Neural crest cell (in vitro differentiated cells): ENCODE data around the gene LIG1. TPM values are rescaled to one million over a fixed set of nuclear protein-coding genes. Genes with fewer than 3 reads are reported as not detected.

Source experiments
- DNase-seq: peaks from one replicate; pipeline ENCODE4 v3.0.0; 2021; ENCODE audit warnings: low read depth, mixed read lengths, low spot score
- H3K27ac Mint-ChIP-seq: one replicate; pipeline ENCODE4 v1.8.0; 2021; ENCODE audit warnings: mild to moderate bottlenecking, mixed read lengths; ENCODE audit not compliant: unreplicated experiment
- H3K27me3 Mint-ChIP-seq: 2 replicates; pipeline ENCODE4 v1.8.0; 2021; ENCODE audit warnings: low read depth, mild to moderate bottlenecking, mixed read lengths
- H3K36me3 Mint-ChIP-seq: 2 replicates; pipeline ENCODE4 v1.8.0; 2021; ENCODE audit warnings: low read depth, mild to moderate bottlenecking, mixed read lengths
- H3K4me1 Mint-ChIP-seq: 2 replicates; pipeline ENCODE4 v1.8.0; 2021; ENCODE audit warnings: mixed read lengths
- H3K4me3 Mint-ChIP-seq: one replicate; pipeline ENCODE4 v1.8.0; 2021; ENCODE audit warnings: mild to moderate bottlenecking, mixed read lengths
- H3K9me3 Mint-ChIP-seq: 2 replicates; pipeline ENCODE4 v1.8.0; 2021; ENCODE audit warnings: mixed read lengths
- CTCF ChIP-seq: fragments of 200-600 bp; sonication (generic); conservative IDR thresholded peaks from 2 replicates; pipeline ENCODE4 v1.5.0; 2021; ENCODE audit warnings: antibody characterized with exemption, mild to moderate bottlenecking
- long read RNA-seq: library from polyadenylated mRNA; unstranded; transcript quantifications from one replicate; pipeline ENCODE4 v2.0.0, GENCODE V29; 2020
- total RNA-seq: library from RNA; stranded (reverse); gene quantifications from 2 replicates; pipeline ENCODE4 v1.2.1, GENCODE V29; 2021

LIG1 gene
- 144 and 156 TPM in 2 replicates for total RNA-seq
- long read RNA-seq, transcript LIG1-201 (28 exons, 3,384 nt) = major isoform, 56 of 114 reads
- long read RNA-seq, partial matches to known transcripts = 15 of 114 reads
- long read RNA-seq, other reads (novel, unspliced or antisense) = 38 of 114 reads

GRCh38 chr19:48169939-48170803 is at the start of gene LIG1, which contains the start of gene ZSWIM9:
TSS of gene LIG1 (minus strand) at chr19:48170344. CDS start at chr19:48165566, 4,778 bp downstream.
TSS of gene ZSWIM9 (plus strand) at chr19:48170680. CDS start at chr19:48171803, 1,123 bp downstream.
- no peaks in the 10 kb centered on the region for H3K27me3 Mint-ChIP-seq
- H3K4me3 Mint-ChIP-seq = peak within 1 kb of the TSS; percentile 94
- H3K27ac Mint-ChIP-seq = peak within 1 kb of the TSS; percentile 100
- no peaks in the 10 kb centered on the region for H3K9me3 Mint-ChIP-seq
- TF ChIP-seq CTCF = no peak
- H3K4me1 Mint-ChIP-seq = peaks cover 22% of the 10 kb centered on the region
- DNase-seq = peak; percentile 87
- H3K36me3 Mint-ChIP-seq = peaks cover 17% of the 10 kb centered on the region

GRCh38 chr19:48218997-48219396 is 48.9 kb upstream of the LIG1 start:
- Mint-ChIP-seq H3K4me1 (peaks cover 14% of the 10 kb centered on the region), H3K27ac (peak overlapping the region; percentile 78), H3K27me3 (no peaks in the 10 kb centered on the region), H3K36me3 (peaks cover 19% of the 10 kb centered on the region), H3K9me3 (no peaks in the 10 kb centered on the region), H3K4me3 (no peak overlapping the region)
- TF ChIP-seq CTCF = no peak
- DNase-seq = no peak

- Mint-ChIP-seq H3K4me3 (no peak overlapping the region), H3K4me1 (peaks cover 14% of the 10 kb centered on the region), H3K27me3 (no peaks in the 10 kb centered on the region), H3K9me3 (no peaks in the 10 kb centered on the region), H3K36me3 (peaks cover 23% of the 10 kb centered on the region), H3K27ac (no peak overlapping the region)
- no peak for DNase-seq
- TF ChIP-seq CTCF = peak; percentile 30
Measured at GRCh38 chr19:48216933-48217332, 46.8 kb upstream of the LIG1 start.

GRCh38 chr19:48213959-48214358 is 43.8 kb upstream of the LIG1 start:
- H3K36me3 Mint-ChIP-seq = peaks cover 29% of the 10 kb centered on the region
- H3K27me3 Mint-ChIP-seq = no peaks in the 10 kb centered on the region
- H3K27ac Mint-ChIP-seq = no peak overlapping the region
- H3K4me3 Mint-ChIP-seq = no peak overlapping the region
- DNase-seq = no peak
- peaks cover 9% of the 10 kb centered on the region for H3K4me1 Mint-ChIP-seq
- no peak for TF ChIP-seq CTCF
- H3K9me3 Mint-ChIP-seq = no peaks in the 10 kb centered on the region

GRCh38 chr19:48210005-48210404 is 39.9 kb upstream of the LIG1 start:
- DNase-seq = no peak
- H3K27me3 Mint-ChIP-seq = no peaks in the 10 kb centered on the region
- H3K27ac Mint-ChIP-seq = no peak overlapping the region
- no peak for TF ChIP-seq CTCF
- no peaks in the 10 kb centered on the region for H3K4me1 Mint-ChIP-seq
- H3K36me3 Mint-ChIP-seq = peaks cover 17% of the 10 kb centered on the region
- H3K9me3 Mint-ChIP-seq = no peaks in the 10 kb centered on the region
- no peak overlapping the region for H3K4me3 Mint-ChIP-seq
